ENCODE data around the gene RNF141. TPM values are rescaled to one million over a fixed set of nuclear protein-coding genes. Genes with fewer than 3 reads are reported as not detected.

RNF141 gene
- total RNA-seq, 1 donor from 2014 or later: 50.0 TPM

- Histone ChIP-seq H3K9me3 (no peaks in the 10 kb centered on the region), H3K4me3 (no peak overlapping the region), H3K27ac (no peak overlapping the region), H3K4me1 (peaks cover 6% of the 10 kb centered on the region), H3K27me3 (no peaks in the 10 kb centered on the region), H3K36me3 (peaks cover 7% of the 10 kb centered on the region)
- TF ChIP-seq CTCF (IDR thresholded peaks at IDR 0.05): no peak
- ATAC-seq: no peak
- no peak for DNase-seq
- intact Hi-C loops (cut with DNase I): no loop called here
Measured at GRCh38 chr11:10505278-10506007, 35.5 kb downstream of the RNF141 start.

DNA sequence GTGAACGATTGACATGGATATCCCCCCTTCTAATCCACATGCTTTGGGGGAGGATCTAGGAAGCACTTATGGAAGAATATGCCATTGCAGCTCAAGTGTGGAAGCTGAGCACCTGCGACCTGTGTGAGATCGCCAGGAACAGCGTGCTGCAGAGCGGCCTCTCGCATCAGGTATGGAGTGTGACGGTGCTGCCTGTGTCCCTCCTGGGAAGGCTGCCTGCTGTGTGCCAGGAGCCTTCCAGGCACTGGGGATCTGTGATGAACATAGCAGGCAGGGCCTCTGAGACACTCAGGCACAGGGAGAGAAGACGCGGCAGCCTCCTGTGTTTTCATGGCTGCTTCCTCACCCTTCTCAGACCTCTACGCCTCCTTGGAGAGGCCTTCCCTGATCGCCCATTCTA, 36.5 kb downstream of the RNF141 start:
- peaks cover 14% of the 10 kb centered on the region for H3K36me3 ChIP-seq
- no peak overlapping the region for H3K4me3 ChIP-seq
- H3K4me1 ChIP-seq: peaks cover 6% of the 10 kb centered on the region
- intact Hi-C loops (cut with DNase I): no loop called here
- ATAC-seq (no peak), DNase-seq (no peak)
- TF ChIP-seq CTCF (IDR thresholded peaks at IDR 0.05): no peak
- H3K27ac ChIP-seq: no peak overlapping the region
- no peaks in the 10 kb centered on the region for H3K9me3 ChIP-seq
- no peaks in the 10 kb centered on the region for H3K27me3 ChIP-seq

DNA sequence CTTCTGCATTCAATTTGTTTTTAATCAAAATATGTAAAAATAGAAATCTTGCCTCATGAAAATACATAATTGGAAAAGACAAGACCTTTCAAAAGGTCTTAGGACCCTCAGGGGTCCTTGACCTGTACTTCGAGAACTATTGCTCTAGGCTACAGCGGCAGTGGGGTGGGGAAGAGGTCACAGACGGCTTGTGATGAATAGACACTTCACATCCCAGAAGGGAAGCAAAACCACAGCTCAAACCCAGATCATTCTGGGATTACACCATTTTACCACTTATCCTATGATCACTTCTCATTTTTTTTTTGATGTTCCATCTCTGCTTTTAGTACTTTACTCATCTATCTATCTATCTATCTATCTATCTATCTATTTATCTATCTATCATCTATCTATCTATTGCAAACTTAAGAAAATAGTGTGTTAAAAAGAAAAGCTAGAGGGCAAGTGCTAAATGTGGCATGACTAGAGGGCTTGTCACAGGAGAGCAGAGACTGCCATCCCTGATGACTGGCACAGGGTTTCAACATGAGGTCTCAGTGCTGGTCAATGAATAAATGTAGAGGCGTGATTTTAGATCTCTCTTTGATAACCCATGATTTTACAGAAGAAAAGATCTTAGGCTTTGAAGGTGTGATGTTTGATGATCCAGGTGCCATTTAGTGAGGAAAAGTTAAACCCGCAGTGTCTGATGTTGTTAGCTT, 37.1 kb downstream of the RNF141 start:
- H3K27ac ChIP-seq: no peak overlapping the region
- ATAC-seq (peak; percentile 70), DNase-seq (no peak)
- peaks cover 6% of the 10 kb centered on the region for H3K4me1 ChIP-seq
- no peak overlapping the region for H3K4me3 ChIP-seq
- TF ChIP-seq CTCF (IDR thresholded peaks at IDR 0.05): no peak
- H3K9me3 ChIP-seq: no peaks in the 10 kb centered on the region
- no peaks in the 10 kb centered on the region for H3K27me3 ChIP-seq
- peaks cover 14% of the 10 kb centered on the region for H3K36me3 ChIP-seq
- intact Hi-C loops (cut with DNase I): no loop called here

- ATAC-seq: peak; percentile 73
- Histone ChIP-seq H3K4me1 (peaks cover 6% of the 10 kb centered on the region), H3K27ac (no peak overlapping the region), H3K9me3 (no peaks in the 10 kb centered on the region), H3K36me3 (peaks cover 14% of the 10 kb centered on the region), H3K4me3 (no peak overlapping the region), H3K27me3 (no peaks in the 10 kb centered on the region)
- intact Hi-C loops (cut with DNase I): no loop called here
- no peak for TF ChIP-seq CTCF (IDR thresholded peaks at IDR 0.05)
- DNase-seq: no peak
Measured at GRCh38 chr11:10503221-10503620, 37.8 kb downstream of the RNF141 start.

- H3K4me3 ChIP-seq: no peak overlapping the region
- H3K9me3 ChIP-seq: no peaks in the 10 kb centered on the region
- ATAC-seq (peak; percentile 72), DNase-seq (no peak)
- intact Hi-C loops (cut with DNase I): no loop called here
- peak overlapping the region; percentile 6 for H3K27ac ChIP-seq
- H3K27me3 ChIP-seq: no peaks in the 10 kb centered on the region
- peaks cover 6% of the 10 kb centered on the region for H3K4me1 ChIP-seq
- TF ChIP-seq CTCF (IDR thresholded peaks at IDR 0.05): no peak
- H3K36me3 ChIP-seq: peaks cover 14% of the 10 kb centered on the region
Measured at GRCh38 chr11:10502770-10503169, 38.2 kb downstream of the RNF141 start.

Data from upper lobe of right lung (tissue), 1 donor.